ENCODE data around the gene KCTD11.

The KCTD11 gene

GRCh38 chr17:7351665-7352502 is at the start of gene KCTD11:
Gene KCTD11, plus strand, starts transcription at chr17:7352162.
- Mint-ChIP-seq H3K4me1 (peaks cover 44 to 78% of the 10 kb centered on the region in 2 donors), H3K27ac (peak within 1 kb of the TSS; percentile 88), H3K36me3 (peaks cover 28 to 40% of the 10 kb centered on the region in 2 donors), H3K4me3 (peak within 1 kb of the TSS; percentile 91 to 95), H3K27me3 (no peaks in the 10 kb centered on the region), H3K9me3 (no peaks in the 10 kb centered on the region)
- DNase-seq, result peak; percentile 81
- peak; percentile 71 to 76 for ATAC-seq (replicated peaks)

- no peaks in the 10 kb centered on the region for H3K9me3 Mint-ChIP-seq
- H3K4me3 Mint-ChIP-seq, result no peak overlapping the region
- peaks cover 10 to 18% of the 10 kb centered on the region in 2 donors for H3K27me3 Mint-ChIP-seq
- ATAC-seq (replicated peaks), result no peak
- peaks cover 6 to 18% of the 10 kb centered on the region in 2 donors for H3K4me1 Mint-ChIP-seq
- DNase-seq, result no peak
- H3K36me3 Mint-ChIP-seq, result peaks cover 11 to 14% of the 10 kb centered on the region in 2 donors
- H3K27ac Mint-ChIP-seq, result no peak overlapping the region
These were observed 47.8 kb upstream of the KCTD11 start for GRCh38 chr17:7304179-7304578.

GRCh38 chr17:7306911-7307685 is 44.9 kb upstream of the KCTD11 start, which contains the start of gene EIF5A:
Gene EIF5A, plus strand, starts transcription at chr17:7307628. Its CDS starts 2,008 bp downstream, at chr17:7309636.
- H3K9me3 Mint-ChIP-seq, result no peaks in the 10 kb centered on the region
- ATAC-seq (replicated peaks), result peak; percentile 75 to 82
- H3K27ac Mint-ChIP-seq, result peak within 1 kb of the TSS; percentile 99
- peak within 1 kb of the TSS; percentile 87 to 90 for H3K4me3 Mint-ChIP-seq
- H3K36me3 Mint-ChIP-seq, result peaks cover 37 to 42% of the 10 kb centered on the region in 2 donors
- peaks cover 28 to 47% of the 10 kb centered on the region in 2 donors for H3K4me1 Mint-ChIP-seq
- peak; percentile 98 for DNase-seq
- peaks cover under 1 to 1% of the 10 kb centered on the region in 2 donors for H3K27me3 Mint-ChIP-seq

GRCh38 chr17:7307686-7308624 is 44.0 kb upstream of the KCTD11 start:
- peaks cover 35 to 55% of the 10 kb centered on the region in 2 donors for H3K4me1 Mint-ChIP-seq
- peaks cover 46 to 50% of the 10 kb centered on the region in 2 donors for H3K36me3 Mint-ChIP-seq
- peak overlapping the region; percentile 99 for H3K27ac Mint-ChIP-seq
- H3K4me3 Mint-ChIP-seq, result peak overlapping the region; percentile 87 to 90
- peak; percentile 24 to 27 for ATAC-seq (replicated peaks)
- H3K9me3 Mint-ChIP-seq, result no peaks in the 10 kb centered on the region
- H3K27me3 Mint-ChIP-seq, result no peaks in the 10 kb centered on the region
- peak; percentile 50 for DNase-seq

GRCh38 chr17:7308625-7309433 is 43.1 kb upstream of the KCTD11 start:
- Mint-ChIP-seq H3K36me3 (peaks cover 50 to 59% of the 10 kb centered on the region in 2 donors), H3K4me3 (peak overlapping the region; percentile 87 to 90), H3K9me3 (no peaks in the 10 kb centered on the region), H3K27ac (peak overlapping the region; percentile 99), H3K4me1 (peaks cover 44 to 64% of the 10 kb centered on the region in 2 donors), H3K27me3 (no peaks in the 10 kb centered on the region)
- peak; percentile 26 to 28 for ATAC-seq (replicated peaks)
- DNase-seq, result peak; percentile 81

- peaks cover 51 to 72% of the 10 kb centered on the region in 2 donors for H3K4me1 Mint-ChIP-seq
- no peaks in the 10 kb centered on the region for H3K27me3 Mint-ChIP-seq
- DNase-seq (no peak), ATAC-seq (replicated peaks) (no peak)
- H3K27ac Mint-ChIP-seq, result peak overlapping the region; percentile 99
- peak overlapping the region; percentile 87 to 90 for H3K4me3 Mint-ChIP-seq
- H3K9me3 Mint-ChIP-seq, result no peaks in the 10 kb centered on the region
- peaks cover 53 to 67% of the 10 kb centered on the region in 2 donors for H3K36me3 Mint-ChIP-seq
These were observed 42.3 kb upstream of the KCTD11 start for GRCh38 chr17:7309628-7310027.

- ATAC-seq (replicated peaks) (no peak), DNase-seq (no peak)
- Mint-ChIP-seq H3K27me3 (no peaks in the 10 kb centered on the region), H3K27ac (peak overlapping the region; percentile 99), H3K4me3 (peak overlapping the region; percentile 87 to 90), H3K9me3 (no peaks in the 10 kb centered on the region), H3K36me3 (peaks cover 60 to 79% of the 10 kb centered on the region in 2 donors), H3K4me1 (peaks cover 56 to 88% of the 10 kb centered on the region in 2 donors)
These were observed 40.8 kb upstream of the KCTD11 start for GRCh38 chr17:7311110-7311705.

- Mint-ChIP-seq H3K27me3 (no peaks in the 10 kb centered on the region), H3K36me3 (peaks cover 65 to 83% of the 10 kb centered on the region in 2 donors), H3K4me3 (peak overlapping the region; percentile 83 to 87), H3K27ac (peak overlapping the region; percentile 86), H3K4me1 (peaks cover 57 to 87% of the 10 kb centered on the region in 2 donors), H3K9me3 (no peaks in the 10 kb centered on the region)
- DNase-seq, result no peak
- no peak for ATAC-seq (replicated peaks)
These were observed 39.4 kb upstream of the KCTD11 start for GRCh38 chr17:7312432-7313087.

GRCh38 chr17:7313088-7313889 is 38.7 kb upstream of the KCTD11 start:
- ATAC-seq (replicated peaks), result peak in 1 of 2 donors; percentile 13
- Mint-ChIP-seq H3K9me3 (no peaks in the 10 kb centered on the region), H3K27me3 (no peaks in the 10 kb centered on the region), H3K4me1 (peaks cover 59 to 90% of the 10 kb centered on the region in 2 donors), H3K4me3 (peak overlapping the region; percentile 83 to 87), H3K36me3 (peaks cover 68 to 88% of the 10 kb centered on the region in 2 donors), H3K27ac (peak overlapping the region; percentile 93)
- DNase-seq, result no peak

GRCh38 chr17:7313890-7314718 is 37.9 kb upstream of the KCTD11 start:
- Mint-ChIP-seq H3K4me3 (peak overlapping the region; percentile 83 to 87), H3K4me1 (peaks cover 62 to 84% of the 10 kb centered on the region in 2 donors), H3K9me3 (no peaks in the 10 kb centered on the region), H3K36me3 (peaks cover 68 to 87% of the 10 kb centered on the region in 2 donors), H3K27me3 (no peaks in the 10 kb centered on the region), H3K27ac (peak overlapping the region; percentile 93)
- no peak for DNase-seq
- ATAC-seq (replicated peaks), result peak in 1 of 2 donors; percentile 3
